ENCODE measurements around the gene RNF8. TPM values are rescaled to one million over a fixed set of nuclear protein-coding genes. Genes with fewer than 3 reads are reported as not detected.

Gene RNF8
- total and polyA plus RNA-seq, 11 donors, result 10.3 to 20.6 (median 15.9) TPM

DNA sequence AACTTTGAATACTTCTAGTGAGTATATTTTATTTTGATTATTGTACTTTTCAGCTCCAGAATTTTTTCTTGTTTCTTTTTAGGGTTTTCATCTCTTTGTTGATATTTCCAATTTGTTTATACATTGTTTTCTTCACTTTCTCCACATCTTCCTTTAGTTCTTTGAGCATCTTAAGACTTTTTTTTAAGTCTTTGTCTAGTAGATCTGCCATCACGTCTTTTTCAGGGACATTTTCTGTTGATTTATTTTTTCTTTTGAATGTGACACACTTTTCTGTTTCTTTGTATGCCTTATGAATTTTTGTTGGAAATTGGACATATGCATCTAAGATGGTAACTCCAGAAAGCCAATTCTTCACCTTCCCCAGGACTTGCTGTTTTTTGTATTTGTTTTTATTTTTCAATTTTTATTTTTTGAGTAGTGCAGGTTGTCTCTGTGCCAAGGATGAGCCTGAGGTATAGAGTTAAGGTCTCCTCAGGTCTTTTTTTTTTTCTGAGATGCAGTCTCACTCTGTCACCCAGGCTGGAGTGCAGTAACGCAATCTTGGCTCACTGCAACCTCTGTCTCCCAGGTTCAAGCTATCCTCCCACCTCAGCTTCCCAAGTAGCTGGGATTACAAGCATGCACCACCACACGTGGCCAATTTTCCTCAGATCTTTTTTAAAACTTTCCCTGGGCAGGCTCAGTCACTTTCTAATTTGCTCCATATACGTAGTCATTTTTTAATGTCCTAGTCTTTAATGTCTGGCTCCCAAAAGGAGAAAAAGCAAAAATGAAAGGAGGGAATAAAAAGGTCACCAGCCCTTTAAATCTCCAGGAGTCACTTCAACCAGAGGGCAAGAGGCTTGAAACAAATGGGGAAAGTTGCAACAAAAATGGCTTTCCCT lies 72.5 kb downstream of the RNF8 start:
- intact Hi-C loops (cut with DNase I), result loop anchor here in 1 of 10 donors (5.0 kb wide), 1 partner anchor 439 kb away; the partner anchor contains the start of gene MTCH1
- no peaks in the 10 kb centered on the region for H3K36me3 ChIP-seq
- no peak overlapping the region for H3K4me3 ChIP-seq
- H3K27me3 ChIP-seq, result no peaks in the 10 kb centered on the region
- H3K9me3 ChIP-seq, result no peaks in the 10 kb centered on the region
- WGBS, 4 donors, result 73 to 80% (median 80%) methylated on average over 4 of the region's 4 CpGs
- no peak overlapping the region for H3K27ac ChIP-seq
- TF ChIP-seq POLR2A (IDR thresholded peaks at IDR 0.05) (no peak), CTCF (IDR thresholded peaks at IDR 0.05) (no peak)
- no peak for ATAC-seq
- DNase-seq, result no peak
- H3K4me1 ChIP-seq, result no peaks in the 10 kb centered on the region

- H3K4me1 ChIP-seq, result no peaks in the 10 kb centered on the region
- H3K4me3 ChIP-seq, result no peak overlapping the region
- no peak for ATAC-seq
- no peaks in the 10 kb centered on the region for H3K27me3 ChIP-seq
- H3K27ac ChIP-seq, result no peak overlapping the region
- no peak for DNase-seq
- intact Hi-C loops (cut with DNase I), result loop anchor here in 1 of 10 donors (5.0 kb wide), 1 partner anchor 440 kb away; the partner anchor contains the start of gene MTCH1
- H3K36me3 ChIP-seq, result no peaks in the 10 kb centered on the region
- no peak for TF ChIP-seq POLR2A (IDR thresholded peaks at IDR 0.05)
- no peak for TF ChIP-seq CTCF (IDR thresholded peaks at IDR 0.05)
- H3K9me3 ChIP-seq, result no peaks in the 10 kb centered on the region
- 85 to 94% (median 90%) methylated on average over 6 of the region's 6 CpGs for WGBS, 4 donors
These were observed 73.2 kb downstream of the RNF8 start for GRCh38 chr6:37426945-37427510.

GRCh38 chr6:37429352-37429750 lies 75.6 kb downstream of the RNF8 start:
- Histone ChIP-seq H3K9me3 (no peaks in the 10 kb centered on the region), H3K36me3 (no peaks in the 10 kb centered on the region), H3K4me1 (peaks cover 0 to 14% (median 10%) of the 10 kb centered on the region in 12 donors), H3K27ac (no peak overlapping the region), H3K27me3 (no peaks in the 10 kb centered on the region), H3K4me3 (no peak overlapping the region)
- DNase-seq (no peak), ATAC-seq (no peak)
- WGBS, 4 donors, result 84 to 92% (median 88%) methylated on average over 2 of the region's 2 CpGs
- intact Hi-C loops (cut with DNase I), result loop anchor here in 1 of 10 donors (5.0 kb wide), 1 partner anchor 442 kb away; the partner anchor contains the start of gene MTCH1
- no peak for TF ChIP-seq POLR2A (IDR thresholded peaks at IDR 0.05)
- TF ChIP-seq CTCF (IDR thresholded peaks at IDR 0.05), result no peak

DNA sequence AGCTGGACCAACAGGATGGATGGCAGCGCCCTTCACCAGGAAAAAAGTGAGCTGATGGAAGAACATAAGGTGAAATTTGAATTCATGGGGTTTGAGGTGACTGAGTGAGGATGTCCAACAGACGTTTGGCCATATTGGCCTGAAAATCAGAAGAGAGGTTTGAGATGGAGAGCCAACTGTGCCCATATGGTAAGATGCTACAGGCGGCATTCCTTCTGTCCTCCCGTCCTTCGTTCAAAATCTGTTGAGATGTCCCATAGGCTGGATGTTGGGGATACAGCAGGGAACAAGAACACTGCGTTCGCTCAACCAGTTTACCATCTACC lies 78.8 kb downstream of the RNF8 start:
- H3K9me3 ChIP-seq, result no peaks in the 10 kb centered on the region
- WGBS, 4 donors, result 9 to 14% (median 11%) methylated on average over 7 of the region's 7 CpGs
- DNase-seq, result no peak
- intact Hi-C loops (cut with DNase I), result loop anchor here in 2 of 10 donors (5.0 kb wide), 2 partner anchors 65 kb away; partner anchors contain the start of gene CCDC167 (in 1 of the 2)
- peaks cover 0 to 23% (median 16%) of the 10 kb centered on the region in 12 donors for H3K4me1 ChIP-seq
- H3K36me3 ChIP-seq, result peaks cover 0 to 25% (median 21%) of the 10 kb centered on the region in 9 donors
- no peak for TF ChIP-seq CTCF (IDR thresholded peaks at IDR 0.05)
- no peak for TF ChIP-seq POLR2A (IDR thresholded peaks at IDR 0.05)
- ATAC-seq, result peak in 2 of 4 donors; percentile 10 to 30
- no peaks in the 10 kb centered on the region for H3K27me3 ChIP-seq
- peak overlapping the region; percentile 82 to 97 (median 94) for H3K27ac ChIP-seq
- peak overlapping the region; percentile 76 to 100 (median 96) for H3K4me3 ChIP-seq

Data from heart left ventricle (tissue), 16 donors.